H1 (cell line): ENCODE data around the gene PTPRC.

Experiments used
- CTCF ChIP-seq, 3 experiments: IDR thresholded peaks; 1 replicate in 2 of 3; 2 replicates in 1 of 3; pipeline versions ENCODE4 v1.5.1 to v1.6.1; 2011; ENCODE audit warnings: low read length in 3 of 3, mild to moderate bottlenecking in 3 of 3, inconsistent platforms in 2 of 3, low read depth in 1 of 3, moderate library complexity in 1 of 3; ENCODE audit not compliant: insufficient read depth in 1 of 3; ENCODE audit errors: control extremely low read depth in 1 of 3
- EGR1 ChIP-seq: IDR thresholded peaks from 2 replicates; pipeline ENCODE4 v1.6.1; 2011; ENCODE audit warnings: low read depth, low read length, borderline replicate concordance
- EP300 ChIP-seq, 2 experiments: IDR thresholded peaks; 1 replicate in 1 of 2; 2 replicates in 1 of 2; pipeline ENCODE4 v1.6.1; 2011 to 2012; ENCODE audit warnings: low read depth in 2 of 2, low read length in 2 of 2, mild to moderate bottlenecking in 2 of 2, borderline replicate concordance in 1 of 2, inconsistent platforms in 1 of 2, moderate library complexity in 1 of 2
- EZH2 ChIP-seq: fragments of 200-600 bp; sonication (generic); IDR thresholded peaks from 2 replicates; pipeline ENCODE4 v1.7.1; 2012; ENCODE audit warnings: low read depth, mild to moderate bottlenecking, moderate library complexity, low read length, inconsistent platforms; ENCODE audit not compliant: severe bottlenecking
- GABPA ChIP-seq: IDR thresholded peaks from 2 replicates; pipeline ENCODE4 v1.6.1; 2011; ENCODE audit warnings: mild to moderate bottlenecking, low read length, moderate library complexity, borderline replicate concordance; ENCODE audit not compliant: insufficient read depth
- NANOG ChIP-seq: IDR thresholded peaks from 2 replicates; pipeline ENCODE4 v1.6.1; 2011; ENCODE audit warnings: low read length, low read depth, mild to moderate bottlenecking, inconsistent platforms; ENCODE audit not compliant: insufficient read depth, poor library complexity, severe bottlenecking
- POLR2A ChIP-seq, 2 experiments: IDR thresholded peaks; 1 replicate in 1 of 2; 2 replicates in 1 of 2; pipeline ENCODE4 v1.6.1; 2011; ENCODE audit warnings: low read depth in 2 of 2, low read length in 2 of 2, mild to moderate bottlenecking in 2 of 2; ENCODE audit errors: control extremely low read depth in 1 of 2
- POLR2AphosphoS5 ChIP-seq: IDR thresholded peaks from 2 replicates; pipeline ENCODE4 v1.6.1; 2011; ENCODE audit warnings: low read depth, low read length
- POU5F1 ChIP-seq: IDR thresholded peaks from 2 replicates; pipeline ENCODE4 v1.6.1; 2011; ENCODE audit warnings: low read depth, mild to moderate bottlenecking, low read length, moderate library complexity
- SAP30 ChIP-seq: fragments of 300-600 bp; sonication (generic); IDR thresholded peaks from 2 replicates; pipeline ENCODE4 v1.7.1; 2012; ENCODE audit warnings: low read length, moderate library complexity, mild to moderate bottlenecking, inconsistent platforms; ENCODE audit not compliant: insufficient read depth, insufficient replicate concordance
- SIN3A ChIP-seq, 2 experiments: IDR thresholded peaks in 1 of 2; conservative IDR thresholded peaks in 1 of 2; 2 replicates each; pipeline ENCODE4 v1.6.1; 2011 to 2012; ENCODE audit warnings: low read length in 2 of 2, improper control_type of control experiment in 1 of 2, low read depth in 1 of 2, mild to moderate bottlenecking in 1 of 2
- SP1 ChIP-seq: IDR thresholded peaks from 2 replicates; pipeline ENCODE4 v1.6.1; 2011; ENCODE audit warnings: low read depth, low read length
- TBP ChIP-seq: IDR thresholded peaks from 2 replicates; pipeline ENCODE4 v1.6.1; 2011; ENCODE audit warnings: low read depth, low read length, improper control_type of control experiment
- TCF12 ChIP-seq: IDR thresholded peaks from 2 replicates; pipeline ENCODE4 v1.6.1; 2011; ENCODE audit warnings: low read depth, mild to moderate bottlenecking, low read length

DNA sequence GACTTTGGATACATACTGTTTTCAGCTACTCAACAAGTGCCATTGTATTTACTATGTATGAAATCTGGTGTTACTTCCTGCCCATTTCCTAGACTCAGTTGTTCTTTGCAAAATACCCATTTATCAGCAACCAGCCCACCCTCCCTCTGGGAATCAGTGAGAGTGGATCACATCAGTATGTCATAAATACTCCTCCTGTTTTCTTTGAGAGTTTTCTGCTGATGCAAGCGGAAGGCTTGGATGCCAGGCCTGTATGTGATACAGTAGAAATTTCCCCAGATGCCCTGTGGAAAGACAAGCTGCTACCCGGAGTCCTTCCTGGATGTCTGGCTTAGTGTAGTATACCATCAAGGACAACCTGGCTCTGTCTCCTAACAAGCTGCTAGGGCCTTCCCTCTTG lies 2.4 kb upstream of the PTPRC start:
- no peak for TF ChIP-seq CTCF (IDR thresholded peaks at IDR 0.05; ENCODE audit: control extremely low read depth in 1 of 3, insufficient read depth in 1 of 3, low read depth in 1 of 3, low read length in 3 of 3)
- no peak for TF ChIP-seq EGR1
- TF ChIP-seq SP1: no peak
- no peak for TF ChIP-seq EP300 (IDR thresholded peaks at IDR 0.05; ENCODE audit: borderline replicate concordance in 1 of 2, low read depth in 2 of 2, low read length in 2 of 2)
- no peak for TF ChIP-seq GABPA
- no peak for TF ChIP-seq TBP
- TF ChIP-seq POLR2A (IDR thresholded peaks at IDR 0.05; ENCODE audit: control extremely low read depth in 1 of 2, low read depth in 2 of 2, low read length in 2 of 2): no peak
- no peak for TF ChIP-seq POU5F1
- no peak for TF ChIP-seq POLR2AphosphoS5
- TF ChIP-seq SAP30: no peak
- no peak for TF ChIP-seq EZH2
- TF ChIP-seq TCF12: no peak
- TF ChIP-seq NANOG: no peak
- TF ChIP-seq SIN3A (conservative IDR thresholded peaks at IDR 0.05 in 1 of 2, IDR thresholded peaks at IDR 0.05 in 1 of 2; ENCODE audit: low read depth in 1 of 2, low read length in 2 of 2): no peak
